HepG2 (cell line): ENCODE results near the gene RHBDF2. TPM values are rescaled to one million over a fixed set of nuclear protein-coding genes. Genes with fewer than 3 reads are reported as not detected.

Experiments
- AGO1 ChIP-seq: fragments of 200-400 bp; formaldehyde crosslinking; IDR thresholded peaks from 2 replicates; pipeline ENCODE4 v1.6.1; 2017; ENCODE audit warnings: mild to moderate bottlenecking, low read depth, low read length, moderate library complexity; ENCODE audit not compliant: poor library complexity, severe bottlenecking
- ATAD3A ChIP-seq: sonication (generic); formaldehyde crosslinking; IDR thresholded peaks from 2 replicates; pipeline ENCODE4 v1.4.0; 2020; ENCODE audit warnings: missing genetic modification reagents
- BRD4 ChIP-seq: sonication (generic); formaldehyde crosslinking; IDR thresholded peaks from 2 replicates; pipeline ENCODE4 v1.4.0; 2020; ENCODE audit warnings: missing genetic modification reagents
- GFI1 ChIP-seq: sonication (generic); formaldehyde crosslinking; IDR thresholded peaks from 2 replicates; pipeline ENCODE4 v1.5.0; 2020; ENCODE audit warnings: missing genetic modification reagents, mild to moderate bottlenecking, borderline replicate concordance
- MEIS2 ChIP-seq: sonication (generic); formaldehyde crosslinking; IDR thresholded peaks from 2 replicates; pipeline ENCODE4 v1.9.0; 2021; ENCODE audit warnings: mild to moderate bottlenecking, missing genetic modification reagents
- NCOR1 ChIP-seq: fragments of 200-600 bp; sonication (generic); IDR thresholded peaks from 2 replicates; pipeline ENCODE4 v1.7.0; 2017; ENCODE audit warnings: antibody characterized with exemption, low read length, borderline replicate concordance
- NR2F2 ChIP-seq: IDR thresholded peaks from 2 replicates; pipeline ENCODE4 v1.6.1; 2012; ENCODE audit warnings: low read depth, inconsistent platforms, borderline replicate concordance
- ONECUT2 ChIP-seq: sonication (generic); formaldehyde crosslinking; IDR thresholded peaks from 2 replicates; pipeline ENCODE4 v1.4.0; 2020; ENCODE audit warnings: missing genetic modification reagents
- TARDBP ChIP-seq: sonication (generic); formaldehyde crosslinking; IDR thresholded peaks from 2 replicates; pipeline ENCODE4 v1.8.0; 2022; ENCODE audit warnings: mild to moderate bottlenecking, missing genetic modification reagents
- ZFP82 ChIP-seq: sonication (generic); formaldehyde crosslinking; IDR thresholded peaks from 2 replicates; pipeline ENCODE4 v1.5.1; 2020; ENCODE audit warnings: mild to moderate bottlenecking, missing genetic modification reagents, borderline replicate concordance
- ZNF20 ChIP-seq: sonication (generic); formaldehyde crosslinking; IDR thresholded peaks from 2 replicates; pipeline ENCODE4 v1.4.0; 2020; ENCODE audit warnings: mild to moderate bottlenecking, moderate library complexity, missing genetic modification reagents
- ZNF232 ChIP-seq: sonication (generic); formaldehyde crosslinking; IDR thresholded peaks from 2 replicates; pipeline ENCODE4 v1.4.0; 2020; ENCODE audit warnings: missing genetic modification reagents, borderline replicate concordance
- ZNF567 ChIP-seq: sonication (generic); formaldehyde crosslinking; IDR thresholded peaks from 2 replicates; pipeline ENCODE4 v1.8.1; 2023; ENCODE audit warnings: mild to moderate bottlenecking, missing genetic modification reagents, borderline replicate concordance
- ZNF790 ChIP-seq: sonication (generic); formaldehyde crosslinking; IDR thresholded peaks from 2 replicates; pipeline ENCODE4 v1.8.0; 2022; ENCODE audit warnings: missing genetic modification reagents, mild to moderate bottlenecking, borderline replicate concordance
- ZSCAN29 ChIP-seq: sonication (generic); formaldehyde crosslinking; conservative IDR thresholded peaks from 2 replicates; pipeline ENCODE4 v1.4.0; 2020; ENCODE audit warnings: mild to moderate bottlenecking, missing genetic modification reagents
- polyA plus RNA-seq, 8 experiments: library from polyadenylated mRNA; depleted of rRNA in 3 of 8; stranded (reverse) in 7 of 8; unstranded in 1 of 8; fragments of >200 nt; fragmentation: Illumina TruSeq in 4 of 8; extraction: Trizol in 4 of 8; gene quantifications; 2 replicates each; pipeline versions ENCODE4 v1.2.1 to v1.2.3, GENCODE V29; 2011 to 2016; ENCODE audit warnings: low read depth in 4 of 8, missing spikeins in 1 of 8, mixed read lengths in 1 of 8; ENCODE audit not compliant: insufficient read depth in 1 of 8
- total RNA-seq, 5 experiments: library from RNA; depleted of rRNA; stranded (reverse); fragments of >200 nt; fragmentation: Illumina TruSeq; extraction: Trizol; gene quantifications; 2 replicates each; pipeline ENCODE4 v1.2.3, GENCODE V29; 2016; ENCODE audit warnings: low read depth in 1 of 5
- TF ChIP-seq, protein P1 (sequence below): sonication (generic); formaldehyde crosslinking; IDR thresholded peaks from 2 replicates; pipeline ENCODE4 v1.4.0; 2020; ENCODE audit warnings: missing genetic modification reagents, borderline replicate concordance
- TF ChIP-seq, protein P2 (sequence below): sonication (generic); formaldehyde crosslinking; IDR thresholded peaks from 2 replicates; pipeline ENCODE4 v1.4.0; 2020; ENCODE audit warnings: mild to moderate bottlenecking, missing genetic modification reagents
- TF ChIP-seq, protein P3 (sequence below): sonication (generic); formaldehyde crosslinking; conservative IDR thresholded peaks from 2 replicates; pipeline ENCODE4 v1.5.0; 2020; ENCODE audit warnings: missing genetic modification reagents
- TF ChIP-seq, protein P4 (sequence below), 2 experiments: sonication (generic) in 1 of 2; formaldehyde crosslinking in 1 of 2; IDR thresholded peaks; 2 replicates each; pipeline versions ENCODE4 v1.4.0 to v1.6.1; 2016 to 2020; ENCODE audit warnings: borderline replicate concordance in 1 of 2, low read depth in 1 of 2, mild to moderate bottlenecking in 1 of 2, missing genetic modification reagents in 1 of 2

Gene RHBDF2
- total and polyA plus RNA-seq, 2 of the 13 experiments (the other 11 are each of a cell fraction or from before 2014, with no cell fraction given), result 7.8 to 24.2 TPM

DNA sequence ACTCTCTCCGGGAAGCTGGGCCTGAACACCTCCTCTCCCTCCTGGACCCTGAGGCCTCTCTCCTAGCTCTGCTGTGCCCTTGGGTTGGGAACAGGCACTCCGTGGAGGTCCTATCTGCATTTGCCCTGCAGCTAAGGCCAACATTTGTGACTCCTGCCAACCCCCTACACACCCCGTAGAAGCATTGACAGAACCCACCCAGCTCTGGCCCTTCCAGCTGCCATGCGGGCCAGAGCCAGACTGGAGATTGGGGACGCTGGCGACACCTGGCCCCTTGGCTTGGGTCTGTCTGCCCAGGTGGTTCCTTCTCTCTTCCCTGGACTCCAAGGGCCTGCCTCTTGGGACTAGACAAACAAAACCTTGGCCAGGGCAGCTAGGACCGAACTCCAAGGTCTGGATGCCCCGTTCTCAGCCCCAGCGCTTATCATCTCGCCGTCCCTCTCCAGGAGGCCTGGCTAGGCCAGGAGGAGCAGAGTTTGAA, 644 bp upstream of the RHBDF2 start (continued):
- TF ChIP-seq, protein P1, sequence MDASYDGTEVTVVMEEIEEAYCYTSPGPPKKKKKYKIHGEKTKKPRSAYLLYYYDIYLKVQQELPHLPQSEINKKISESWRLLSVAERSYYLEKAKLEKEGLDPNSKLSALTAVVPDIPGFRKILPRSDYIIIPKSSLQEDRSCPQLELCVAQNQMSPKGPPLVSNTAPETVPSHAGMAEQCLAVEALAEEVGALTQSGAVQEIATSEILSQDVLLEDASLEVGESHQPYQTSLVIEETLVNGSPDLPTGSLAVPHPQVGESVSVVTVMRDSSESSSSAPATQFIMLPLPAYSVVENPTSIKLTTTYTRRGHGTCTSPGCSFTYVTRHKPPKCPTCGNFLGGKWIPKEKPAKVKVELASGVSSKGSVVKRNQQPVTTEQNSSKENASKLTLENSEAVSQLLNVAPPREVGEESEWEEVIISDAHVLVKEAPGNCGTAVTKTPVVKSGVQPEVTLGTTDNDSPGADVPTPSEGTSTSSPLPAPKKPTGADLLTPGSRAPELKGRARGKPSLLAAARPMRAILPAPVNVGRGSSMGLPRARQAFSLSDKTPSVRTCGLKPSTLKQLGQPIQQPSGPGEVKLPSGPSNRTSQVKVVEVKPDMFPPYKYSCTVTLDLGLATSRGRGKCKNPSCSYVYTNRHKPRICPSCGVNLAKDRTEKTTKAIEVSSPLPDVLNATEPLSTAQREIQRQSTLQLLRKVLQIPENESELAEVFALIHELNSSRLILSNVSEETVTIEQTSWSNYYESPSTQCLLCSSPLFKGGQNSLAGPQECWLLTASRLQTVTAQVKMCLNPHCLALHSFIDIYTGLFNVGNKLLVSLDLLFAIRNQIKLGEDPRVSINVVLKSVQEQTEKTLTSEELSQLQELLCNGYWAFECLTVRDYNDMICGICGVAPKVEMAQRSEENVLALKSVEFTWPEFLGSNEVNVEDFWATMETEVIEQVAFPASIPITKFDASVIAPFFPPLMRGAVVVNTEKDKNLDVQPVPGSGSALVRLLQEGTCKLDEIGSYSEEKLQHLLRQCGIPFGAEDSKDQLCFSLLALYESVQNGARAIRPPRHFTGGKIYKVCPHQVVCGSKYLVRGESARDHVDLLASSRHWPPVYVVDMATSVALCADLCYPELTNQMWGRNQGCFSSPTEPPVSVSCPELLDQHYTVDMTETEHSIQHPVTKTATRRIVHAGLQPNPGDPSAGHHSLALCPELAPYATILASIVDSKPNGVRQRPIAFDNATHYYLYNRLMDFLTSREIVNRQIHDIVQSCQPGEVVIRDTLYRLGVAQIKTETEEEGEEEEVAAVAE (CRISPR knock-in tag), result no peak; the same call in 1 of the 2 replicates
- no peak for TF ChIP-seq NR2F2
- no peak for TF ChIP-seq ZNF790 (CRISPR knock-in tag)
- no peak for TF ChIP-seq ZSCAN29 (CRISPR knock-in tag)
- TF ChIP-seq, protein P2, sequence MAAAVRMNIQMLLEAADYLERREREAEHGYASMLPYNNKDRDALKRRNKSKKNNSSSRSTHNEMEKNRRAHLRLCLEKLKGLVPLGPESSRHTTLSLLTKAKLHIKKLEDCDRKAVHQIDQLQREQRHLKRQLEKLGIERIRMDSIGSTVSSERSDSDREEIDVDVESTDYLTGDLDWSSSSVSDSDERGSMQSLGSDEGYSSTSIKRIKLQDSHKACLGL (CRISPR knock-in tag), result peak; percentile 17; the same call in 1 of the 2 replicates
- TF ChIP-seq ZNF232 (CRISPR knock-in tag), result no peak
- no peak for TF ChIP-seq ZNF567
- no peak for TF ChIP-seq ATAD3A
- no peak for TF ChIP-seq NCOR1
- TF ChIP-seq MEIS2, result no peak
- TF ChIP-seq, protein P3, sequence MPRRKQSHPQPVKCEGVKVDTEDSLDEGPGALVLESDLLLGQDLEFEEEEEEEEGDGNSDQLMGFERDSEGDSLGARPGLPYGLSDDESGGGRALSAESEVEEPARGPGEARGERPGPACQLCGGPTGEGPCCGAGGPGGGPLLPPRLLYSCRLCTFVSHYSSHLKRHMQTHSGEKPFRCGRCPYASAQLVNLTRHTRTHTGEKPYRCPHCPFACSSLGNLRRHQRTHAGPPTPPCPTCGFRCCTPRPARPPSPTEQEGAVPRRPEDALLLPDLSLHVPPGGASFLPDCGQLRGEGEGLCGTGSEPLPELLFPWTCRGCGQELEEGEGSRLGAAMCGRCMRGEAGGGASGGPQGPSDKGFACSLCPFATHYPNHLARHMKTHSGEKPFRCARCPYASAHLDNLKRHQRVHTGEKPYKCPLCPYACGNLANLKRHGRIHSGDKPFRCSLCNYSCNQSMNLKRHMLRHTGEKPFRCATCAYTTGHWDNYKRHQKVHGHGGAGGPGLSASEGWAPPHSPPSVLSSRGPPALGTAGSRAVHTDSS, result no peak
- 0 out of 2 replicates have a peak, but pooled peaks have one; percentile 1 for TF ChIP-seq TARDBP (CRISPR knock-in tag)
- no peak for TF ChIP-seq AGO1
- no peak for TF ChIP-seq GFI1 (CRISPR knock-in tag)
- TF ChIP-seq ZNF20, result no peak
- TF ChIP-seq, protein P4, sequence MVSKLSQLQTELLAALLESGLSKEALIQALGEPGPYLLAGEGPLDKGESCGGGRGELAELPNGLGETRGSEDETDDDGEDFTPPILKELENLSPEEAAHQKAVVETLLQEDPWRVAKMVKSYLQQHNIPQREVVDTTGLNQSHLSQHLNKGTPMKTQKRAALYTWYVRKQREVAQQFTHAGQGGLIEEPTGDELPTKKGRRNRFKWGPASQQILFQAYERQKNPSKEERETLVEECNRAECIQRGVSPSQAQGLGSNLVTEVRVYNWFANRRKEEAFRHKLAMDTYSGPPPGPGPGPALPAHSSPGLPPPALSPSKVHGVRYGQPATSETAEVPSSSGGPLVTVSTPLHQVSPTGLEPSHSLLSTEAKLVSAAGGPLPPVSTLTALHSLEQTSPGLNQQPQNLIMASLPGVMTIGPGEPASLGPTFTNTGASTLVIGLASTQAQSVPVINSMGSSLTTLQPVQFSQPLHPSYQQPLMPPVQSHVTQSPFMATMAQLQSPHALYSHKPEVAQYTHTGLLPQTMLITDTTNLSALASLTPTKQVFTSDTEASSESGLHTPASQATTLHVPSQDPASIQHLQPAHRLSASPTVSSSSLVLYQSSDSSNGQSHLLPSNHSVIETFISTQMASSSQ (IDR thresholded peaks at IDR 0.05; ENCODE audit: low read depth), result no peak
- TF ChIP-seq, protein P4 (CRISPR knock-in tag; IDR thresholded peaks at IDR 0.05; ENCODE audit: borderline replicate concordance), result no peak
- no peak; the same call in 1 of the 2 replicates for TF ChIP-seq BRD4 (CRISPR knock-in tag)
- TF ChIP-seq ONECUT2 (CRISPR knock-in tag), result no peak
- no peak for TF ChIP-seq ZFP82
